HG02943 (cell line): ENCODE data around the gene GPD2.

Experiments
- ATAC-seq: cut with Tn5 transposase; IDR thresholded peaks from one replicate; pipeline ENCODE4 v1.9.1; 2021; ENCODE audit warnings: mild to moderate bottlenecking, low read depth, moderate library complexity; ENCODE audit not compliant: unreplicated experiment

GPD2 gene

GRCh38 chr2:156435718-156436496 is at the start of gene GPD2:
GPD2 (plus strand) TSS chr2:156436379; CDS start chr2:156476106, 39,727 bp downstream.
- ATAC-seq = peak; percentile 64

- no peak for ATAC-seq
Observed at GRCh38 chr2:156394033-156394741, 42.0 kb upstream of the GPD2 start.

GRCh38 chr2:156396126-156396525 is 40.1 kb upstream of the GPD2 start:
- ATAC-seq = no peak

- ATAC-seq = no peak
Observed at GRCh38 chr2:156397229-156397628, 39.0 kb upstream of the GPD2 start.

- ATAC-seq = no peak
Observed at GRCh38 chr2:156398176-156398575, 38.0 kb upstream of the GPD2 start.

GRCh38 chr2:156399224-156399949 is 36.8 kb upstream of the GPD2 start:
- no peak for ATAC-seq

GRCh38 chr2:156399950-156400705 is 36.1 kb upstream of the GPD2 start:
- peak; percentile 31 for ATAC-seq

GRCh38 chr2:156400706-156401678 is 35.2 kb upstream of the GPD2 start:
- peak; percentile 68 for ATAC-seq

GRCh38 chr2:156401861-156402260 is 34.3 kb upstream of the GPD2 start:
- ATAC-seq = no peak

GRCh38 chr2:156405586-156405985 is 30.6 kb upstream of the GPD2 start:
- ATAC-seq = no peak

GRCh38 chr2:156411835-156412234 is 24.3 kb upstream of the GPD2 start:
- no peak for ATAC-seq

GRCh38 chr2:156421851-156422250 is 14.3 kb upstream of the GPD2 start:
- ATAC-seq = no peak

- ATAC-seq = no peak
Observed at GRCh38 chr2:156423674-156424282, 12.4 kb upstream of the GPD2 start.

- no peak for ATAC-seq
Observed at GRCh38 chr2:156427074-156427473, 9.1 kb upstream of the GPD2 start.

GRCh38 chr2:156429211-156429610 is 7.0 kb upstream of the GPD2 start:
- no peak for ATAC-seq

GRCh38 chr2:156430236-156430979 is 5.8 kb upstream of the GPD2 start:
- no peak for ATAC-seq

- peak; percentile 59 for ATAC-seq
Observed at GRCh38 chr2:156430980-156431358, 5.2 kb upstream of the GPD2 start.
